A549 (cell line): ENCODE data around the gene LCE2D. TPM values are rescaled to one million over a fixed set of nuclear protein-coding genes. Genes with fewer than 3 reads are reported as not detected.
A peak's percentile ranks its signal among the peaks of the same experiment; 100 is the strongest.

ENCODE experiments used
- ATAC-seq, 2 experiments: fragments of 200-7000 bp in 1 of 2; fragments of >200 bp in 1 of 2; cut with Nextera tagmentation in 1 of 2; cut with Tn5 transposase in 1 of 2; 3 replicates each; pipeline versions ENCODE4 v1.8.0 to v1.9.1; 2018 to 2020; ENCODE audit warnings: mild to moderate bottlenecking in 1 of 2, moderate library complexity in 1 of 2
- CTCF ChIA-PET: fragments of 300-600 bp; sonication (Branson Sonifier 250); formaldehyde crosslinking; extraction: SDS; loops from one replicate; lab custom pipeline; 2021; ENCODE audit warnings: antibody characterized with exemption, inconsistent platforms; lab: Yijun Ruan, JAX
- POLR2A ChIA-PET: fragments of 350-600 bp; formaldehyde crosslinking; extraction: SDS; loops from one replicate; lab custom pipeline; 2021; ENCODE audit warnings: antibody characterized with exemption, inconsistent platforms; lab: Yijun Ruan, JAX
- DNase-seq, 2 experiments: peaks; one replicate each; pipeline versions ENCODE4 v3.0.0 to v3.0.0-alpha.2; 2011 to 2016; ENCODE audit warnings: low read depth in 1 of 2, low spot score in 1 of 2
- FAIRE-seq: peaks from 2 replicates; lab custom pipeline; 2011; peaks lifted over from hg19 to GRCh38; lab: Jason Lieb, UNC
- H3K27ac ChIP-seq, 2 experiments: fragments of >200 bp; sonication (Bioruptor Twin); formaldehyde crosslinking; 3 replicates each; pipeline ENCODE4 v1.5.1; 2016 to 2017
- H3K4me1 ChIP-seq: fragments of >200 bp; sonication (Bioruptor Twin); formaldehyde crosslinking; 3 replicates; pipeline ENCODE4 v1.6.1; 2016
- H3K4me2 ChIP-seq: fragments of >200 bp; sonication (Bioruptor Twin); formaldehyde crosslinking; 3 replicates; pipeline ENCODE4 v1.6.1; 2016
- H3K4me3 ChIP-seq: fragments of >200 bp; sonication (Bioruptor Twin); formaldehyde crosslinking; 3 replicates; pipeline ENCODE4 v1.5.1; 2016
- H3K9me3 ChIP-seq: fragments of >200 bp; sonication (Bioruptor Twin); formaldehyde crosslinking; 3 replicates; pipeline ENCODE4 v1.6.1; 2016
- CTCF ChIP-seq: fragments of >200 bp; sonication (Bioruptor Twin); formaldehyde crosslinking; IDR thresholded peaks from 3 replicates; pipeline ENCODE4 v1.5.1; 2016
- EP300 ChIP-seq, 2 experiments: fragments of >200 bp; sonication (Bioruptor Twin); formaldehyde crosslinking; IDR thresholded peaks; 2 replicates in 1 of 2; 3 replicates in 1 of 2; pipeline ENCODE4 v1.6.1; 2016 to 2017
- ESRRA ChIP-seq: fragments of 150-350 bp; IDR thresholded peaks from 2 replicates; pipeline ENCODE4 v1.6.1; 2014; ENCODE audit warnings: mild to moderate bottlenecking, low read length, borderline replicate concordance
- HEYL ChIP-seq: fragments of 250-450 bp; sonication (Bioruptor Pico); IDR thresholded peaks from 2 replicates; pipeline ENCODE4 v1.8.0; 2021; ENCODE audit warnings: mild to moderate bottlenecking, moderate library complexity
- HOXA7 ChIP-seq: fragments of 250-450 bp; sonication (Bioruptor Pico); IDR thresholded peaks from 2 replicates; pipeline ENCODE4 v1.5.0; 2020; ENCODE audit warnings: mild to moderate bottlenecking, moderate library complexity
- HOXB5 ChIP-seq: fragments of 250-450 bp; sonication (Bioruptor Pico); IDR thresholded peaks from 2 replicates; pipeline ENCODE4 v1.5.0; 2020; ENCODE audit warnings: mild to moderate bottlenecking, moderate library complexity
- KDM1A ChIP-seq: fragments of 200-600 bp; sonication (generic); IDR thresholded peaks from 2 replicates; pipeline ENCODE4 v1.6.1; 2016; ENCODE audit warnings: low read depth, mild to moderate bottlenecking
- MYC ChIP-seq: IDR thresholded peaks from 2 replicates; pipeline ENCODE4 v1.6.1; 2012; ENCODE audit warnings: mild to moderate bottlenecking, inconsistent platforms, low read length, improper control_type of control experiment, borderline replicate concordance
- PHF8 ChIP-seq: fragments of 200-600 bp; sonication (generic); IDR thresholded peaks from 2 replicates; pipeline ENCODE4 v1.6.1; 2016; ENCODE audit warnings: low read depth, mild to moderate bottlenecking, antibody characterized with exemption, moderate library complexity, borderline replicate concordance
- POLR2A ChIP-seq: IDR thresholded peaks from 2 replicates; pipeline ENCODE4 v1.6.1; 2012; ENCODE audit warnings: mild to moderate bottlenecking, low read length
- RAD21 ChIP-seq, 2 experiments: fragments of >200 bp in 1 of 2; sonication (Bioruptor Twin) in 1 of 2; formaldehyde crosslinking in 1 of 2; IDR thresholded peaks in 1 of 2; conservative IDR thresholded peaks in 1 of 2; 2 replicates in 1 of 2; 3 replicates in 1 of 2; pipeline ENCODE4 v1.6.1; 2012 to 2018; ENCODE audit warnings: inconsistent platforms in 1 of 2
- RCOR1 ChIP-seq: fragments of 150-350 bp; IDR thresholded peaks from 2 replicates; pipeline ENCODE4 v1.6.1; 2014; ENCODE audit warnings: antibody characterized with exemption, low read length, low read depth
- RNF2 ChIP-seq: fragments of 200-600 bp; sonication (generic); IDR thresholded peaks from 2 replicates; pipeline ENCODE4 v1.6.1; 2016; ENCODE audit warnings: low read depth, mild to moderate bottlenecking, antibody characterized with exemption, moderate library complexity, borderline replicate concordance
- SMC3 ChIP-seq: fragments of >200 bp; sonication (Bioruptor Twin); formaldehyde crosslinking; IDR thresholded peaks from 3 replicates; pipeline ENCODE4 v1.6.1; 2018; ENCODE audit warnings: inconsistent platforms
- ZFP36 ChIP-seq: fragments of 450-650 bp; IDR thresholded peaks from 2 replicates; pipeline ENCODE4 v1.6.1; 2014; ENCODE audit warnings: borderline replicate concordance; ENCODE audit not compliant: partially characterized antibody
- WGBS: methylation state at CpG from one replicate; pipeline ENCODE4 v1.1.6; 2017; ENCODE audit errors: missing lambda C conversion rate; 5-methylcytosine and 5-hydroxymethylcytosine counted together
- polyA plus RNA-seq, 4 experiments: library from polyadenylated mRNA; depleted of rRNA in 3 of 4; stranded (reverse); fragments of >200 nt; fragmentation: RNase III in 1 of 4; extraction: RNeasy Plus Mini Kit Qiagen cat#74134 plus additional on column Dnase treatment in 1 of 4; gene quantifications; 2 replicates in 3 of 4; 3 replicates in 1 of 4; pipeline ENCODE4 v1.2.3, GENCODE V29; 2011 to 2017
- TF ChIP-seq, protein P1 (sequence below): fragments of 250-450 bp; sonication (Bioruptor Pico); IDR thresholded peaks from 2 replicates; pipeline ENCODE4 v1.5.0; 2020; ENCODE audit warnings: low read depth, mild to moderate bottlenecking, moderate library complexity

LCE2D gene
- polyA plus RNA-seq, 2 of the 4 experiments (the other 2 are of a cell fraction) = not detected

DNA sequence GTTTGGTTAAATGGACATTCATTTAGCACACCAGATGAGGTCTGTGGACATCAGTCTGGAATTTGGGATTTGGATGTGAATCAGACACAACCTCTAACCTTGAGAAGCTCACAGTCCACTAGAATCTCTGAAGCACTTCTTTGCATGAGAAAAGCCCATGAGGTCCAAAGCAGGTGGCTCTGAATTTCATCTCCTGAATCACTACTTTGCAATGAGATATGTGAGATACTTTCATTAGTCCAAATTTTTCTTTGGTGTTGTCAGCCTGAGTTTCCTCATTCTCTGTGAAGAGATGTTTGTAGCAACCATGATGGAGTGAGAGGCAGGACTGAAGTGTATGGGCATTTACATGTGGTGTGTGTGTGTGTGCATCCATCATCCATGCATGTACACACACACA, 16.5 kb upstream of the LCE2D start (continued):
- TF ChIP-seq ESRRA = no peak
- TF ChIP-seq MYC = no peak
- no peak for TF ChIP-seq PHF8
- no peak for TF ChIP-seq HEYL
- no peak for TF ChIP-seq CTCF

- Histone ChIP-seq H3K4me1 (no peaks in the 10 kb centered on the region), H3K4me3 (no peak overlapping the region), H3K4me2 (0 out of 3 replicates have a peak overlapping the region, but pooled peaks have one; percentile 28), H3K9me3 (no peaks in the 10 kb centered on the region), H3K27ac (no peak overlapping the region)
- ChIA-PET CTCF (interaction anchor here (0.6 to 4.6 kb wide), 39 partner anchors 9 to 1944 kb away, joined by 3 to 37 read pairs (median 3); partner anchors contain the start of genes LCE2C and LCE2D), POLR2A (no interaction called here)
- WGBS = 25% methylated on average over 10 of the region's 10 CpGs
- peak; percentile 88 to 95 for ATAC-seq
- DNase-seq = peak; percentile 47 to 62
- no peak for FAIRE-seq
- TF ChIP-seq SMC3 = peak; percentile 58
- no peak for TF ChIP-seq RNF2
- no peak for TF ChIP-seq KDM1A
- peak; percentile 61 to 69 for TF ChIP-seq RAD21 (conservative IDR thresholded peaks at IDR 0.05 in 1 of 2, IDR thresholded peaks at IDR 0.05 in 1 of 2)
- TF ChIP-seq HOXA7 (CRISPR knock-in tag) = no peak
- TF ChIP-seq CTCF = peak; percentile 68
- no peak for TF ChIP-seq EP300 (IDR thresholded peaks at IDR 0.05)
Measured at GRCh38 chr1:152654110-152654509, 9.1 kb upstream of the LCE2D start.

GRCh38 chr1:152656459-152656858, 6.7 kb upstream of the LCE2D start:
- H3K4me3 ChIP-seq = no peak overlapping the region
- WGBS = 9% methylated on average over 2 of the region's 2 CpGs
- no peak overlapping the region for H3K27ac ChIP-seq
- CTCF ChIA-PET = interaction anchor here (0.9 to 4.6 kb wide), 4 partner anchors 9 to 263 kb away, joined by 3 to 34 read pairs (median 4); no protein-coding TSS in a partner anchor
- DNase-seq = no peak
- ATAC-seq = no peak
- H3K4me2 ChIP-seq = no peak overlapping the region
- H3K4me1 ChIP-seq = no peaks in the 10 kb centered on the region
- POLR2A ChIA-PET = no interaction called here
- TF ChIP-seq RCOR1 = no peak
- TF ChIP-seq, protein P1, sequence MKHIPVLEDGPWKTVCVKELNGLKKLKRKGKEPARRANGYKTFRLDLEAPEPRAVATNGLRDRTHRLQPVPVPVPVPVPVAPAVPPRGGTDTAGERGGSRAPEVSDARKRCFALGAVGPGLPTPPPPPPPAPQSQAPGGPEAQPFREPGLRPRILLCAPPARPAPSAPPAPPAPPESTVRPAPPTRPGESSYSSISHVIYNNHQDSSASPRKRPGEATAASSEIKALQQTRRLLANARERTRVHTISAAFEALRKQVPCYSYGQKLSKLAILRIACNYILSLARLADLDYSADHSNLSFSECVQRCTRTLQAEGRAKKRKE (CRISPR knock-in tag) = no peak
- no peak for TF ChIP-seq HOXB5
- no peak for FAIRE-seq
- no peaks in the 10 kb centered on the region for H3K9me3 ChIP-seq

GRCh38 chr1:152657677-152658076, 5.5 kb upstream of the LCE2D start:
- H3K4me1 ChIP-seq = no peaks in the 10 kb centered on the region
- no peak for FAIRE-seq
- CTCF ChIA-PET = interaction anchor here (1.1 to 1.5 kb wide), 4 partner anchors 9 to 563 kb away, joined by 3 to 6 read pairs (median 3); no protein-coding TSS in a partner anchor

More at GRCh38 chr1:152657677-152658076, 5.5 kb upstream of the LCE2D start:
- Histone ChIP-seq H3K9me3 (no peaks in the 10 kb centered on the region), H3K4me3 (no peak overlapping the region), H3K4me2 (no peak overlapping the region), H3K27ac (no peak overlapping the region)
- POLR2A ChIA-PET = no interaction called here
- TF ChIP-seq ZFP36 (no peak), EP300 (IDR thresholded peaks at IDR 0.05) (no peak), POLR2A (no peak)
- WGBS = 18% methylated on average over 4 of the region's 4 CpGs
- no peak for DNase-seq
- ATAC-seq = no peak
